ENCODE results near the gene OGFOD3. TPM values are rescaled to one million over a fixed set of nuclear protein-coding genes. Genes with fewer than 3 reads are reported as not detected.

Gene OGFOD3
- total RNA-seq, 1 experiment from 2014 or later, result 53.6 TPM

DNA sequence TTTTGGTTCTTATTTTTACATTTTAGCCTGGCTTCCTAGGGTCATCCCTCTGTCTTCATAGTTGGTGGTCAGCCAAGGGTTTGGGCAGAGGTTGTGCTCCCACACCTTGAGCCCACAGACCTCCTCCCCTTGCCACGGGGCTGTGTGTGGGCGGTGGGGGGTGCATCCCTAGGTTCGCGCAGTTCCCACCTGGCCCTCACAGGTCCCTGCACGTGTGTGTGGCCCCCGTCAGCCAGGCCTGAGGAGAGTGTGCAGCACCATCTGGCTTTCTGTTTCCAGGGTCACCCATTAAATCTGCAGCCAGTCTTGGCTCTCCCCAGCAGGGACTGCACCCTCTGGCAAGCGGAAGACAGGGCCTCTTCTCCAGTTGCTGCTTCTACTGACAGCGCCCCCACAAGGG lies 13.6 kb upstream of the OGFOD3 start:
- ChIA-PET POLR2A (no interaction called here), RAD21 (ENCODE audit: low non-redundant PET in 1 of 2, low total read pairs in 2 of 2, uncharacterized antibody in 2 of 2, unreplicated experiment in 2 of 2) (no interaction called here), CTCF (no interaction called here)

More for the DNA sequence above, 13.6 kb upstream of the OGFOD3 start:
- no peak overlapping the region for H3K4me2 ChIP-seq (ENCODE audit: low read length)
- no peaks in the 10 kb centered on the region for H3K79me2 ChIP-seq (ENCODE audit: insufficient read depth, low read length)
- TF ChIP-seq POLR2AphosphoS5 (IDR thresholded peaks at IDR 0.05; ENCODE audit: low read depth, low read length) (no peak), YY1 (IDR thresholded peaks at IDR 0.05; ENCODE audit: extremely low read depth, insufficient replicate concordance, low read depth, low read length) (no peak), EZH2 (IDR thresholded peaks at IDR 0.05) (no peak), FOSL1 (IDR thresholded peaks at IDR 0.05; ENCODE audit: low read depth) (no peak), POLR2A (IDR thresholded peaks at IDR 0.05; ENCODE audit: borderline replicate concordance, extremely low read depth, insufficient read depth, insufficient read length) (no peak), CBX3 (IDR thresholded peaks at IDR 0.05; ENCODE audit: low read depth) (no peak), EZH2phosphoT487 (IDR thresholded peaks at IDR 0.05; ENCODE audit: borderline replicate concordance) (no peak), CEBPB (IDR thresholded peaks at IDR 0.05; ENCODE audit: low read depth) (no peak), SP1 (IDR thresholded peaks at IDR 0.05; ENCODE audit: low read depth) (no peak), SRF (IDR thresholded peaks at IDR 0.05; ENCODE audit: low read depth) (no peak), EGR1 (IDR thresholded peaks at IDR 0.05; ENCODE audit: low read depth) (no peak), JUND (IDR thresholded peaks at IDR 0.05) (no peak)
- TF ChIP-seq, protein P1, sequence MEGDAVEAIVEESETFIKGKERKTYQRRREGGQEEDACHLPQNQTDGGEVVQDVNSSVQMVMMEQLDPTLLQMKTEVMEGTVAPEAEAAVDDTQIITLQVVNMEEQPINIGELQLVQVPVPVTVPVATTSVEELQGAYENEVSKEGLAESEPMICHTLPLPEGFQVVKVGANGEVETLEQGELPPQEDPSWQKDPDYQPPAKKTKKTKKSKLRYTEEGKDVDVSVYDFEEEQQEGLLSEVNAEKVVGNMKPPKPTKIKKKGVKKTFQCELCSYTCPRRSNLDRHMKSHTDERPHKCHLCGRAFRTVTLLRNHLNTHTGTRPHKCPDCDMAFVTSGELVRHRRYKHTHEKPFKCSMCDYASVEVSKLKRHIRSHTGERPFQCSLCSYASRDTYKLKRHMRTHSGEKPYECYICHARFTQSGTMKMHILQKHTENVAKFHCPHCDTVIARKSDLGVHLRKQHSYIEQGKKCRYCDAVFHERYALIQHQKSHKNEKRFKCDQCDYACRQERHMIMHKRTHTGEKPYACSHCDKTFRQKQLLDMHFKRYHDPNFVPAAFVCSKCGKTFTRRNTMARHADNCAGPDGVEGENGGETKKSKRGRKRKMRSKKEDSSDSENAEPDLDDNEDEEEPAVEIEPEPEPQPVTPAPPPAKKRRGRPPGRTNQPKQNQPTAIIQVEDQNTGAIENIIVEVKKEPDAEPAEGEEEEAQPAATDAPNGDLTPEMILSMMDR (IDR thresholded peaks at IDR 0.05 in 2 of 3, conservative IDR thresholded peaks at IDR 0.05 in 1 of 3; ENCODE audit: borderline replicate concordance in 1 of 3, insufficient read depth in 1 of 3, low read depth in 2 of 3, low read length in 2 of 3), result no peak
- TF ChIP-seq, protein P2, sequence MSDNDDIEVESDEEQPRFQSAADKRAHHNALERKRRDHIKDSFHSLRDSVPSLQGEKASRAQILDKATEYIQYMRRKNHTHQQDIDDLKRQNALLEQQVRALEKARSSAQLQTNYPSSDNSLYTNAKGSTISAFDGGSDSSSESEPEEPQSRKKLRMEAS (IDR thresholded peaks at IDR 0.05), result no peak
- TF ChIP-seq, protein P3, sequence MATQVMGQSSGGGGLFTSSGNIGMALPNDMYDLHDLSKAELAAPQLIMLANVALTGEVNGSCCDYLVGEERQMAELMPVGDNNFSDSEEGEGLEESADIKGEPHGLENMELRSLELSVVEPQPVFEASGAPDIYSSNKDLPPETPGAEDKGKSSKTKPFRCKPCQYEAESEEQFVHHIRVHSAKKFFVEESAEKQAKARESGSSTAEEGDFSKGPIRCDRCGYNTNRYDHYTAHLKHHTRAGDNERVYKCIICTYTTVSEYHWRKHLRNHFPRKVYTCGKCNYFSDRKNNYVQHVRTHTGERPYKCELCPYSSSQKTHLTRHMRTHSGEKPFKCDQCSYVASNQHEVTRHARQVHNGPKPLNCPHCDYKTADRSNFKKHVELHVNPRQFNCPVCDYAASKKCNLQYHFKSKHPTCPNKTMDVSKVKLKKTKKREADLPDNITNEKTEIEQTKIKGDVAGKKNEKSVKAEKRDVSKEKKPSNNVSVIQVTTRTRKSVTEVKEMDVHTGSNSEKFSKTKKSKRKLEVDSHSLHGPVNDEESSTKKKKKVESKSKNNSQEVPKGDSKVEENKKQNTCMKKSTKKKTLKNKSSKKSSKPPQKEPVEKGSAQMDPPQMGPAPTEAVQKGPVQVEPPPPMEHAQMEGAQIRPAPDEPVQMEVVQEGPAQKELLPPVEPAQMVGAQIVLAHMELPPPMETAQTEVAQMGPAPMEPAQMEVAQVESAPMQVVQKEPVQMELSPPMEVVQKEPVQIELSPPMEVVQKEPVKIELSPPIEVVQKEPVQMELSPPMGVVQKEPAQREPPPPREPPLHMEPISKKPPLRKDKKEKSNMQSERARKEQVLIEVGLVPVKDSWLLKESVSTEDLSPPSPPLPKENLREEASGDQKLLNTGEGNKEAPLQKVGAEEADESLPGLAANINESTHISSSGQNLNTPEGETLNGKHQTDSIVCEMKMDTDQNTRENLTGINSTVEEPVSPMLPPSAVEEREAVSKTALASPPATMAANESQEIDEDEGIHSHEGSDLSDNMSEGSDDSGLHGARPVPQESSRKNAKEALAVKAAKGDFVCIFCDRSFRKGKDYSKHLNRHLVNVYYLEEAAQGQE (IDR thresholded peaks at IDR 0.05; ENCODE audit: low read depth), result no peak
- H3K36me3 ChIP-seq (ENCODE audit: control insufficient read depth in 1 of 2, insufficient read depth in 2 of 2, low read length in 2 of 2), result 0 out of 4 replicates have a peak, but pooled peaks cover 0 to 2% of the 10 kb centered on the region in 2 experiments
- no peaks in the 10 kb centered on the region for H3K4me1 ChIP-seq (ENCODE audit: control insufficient read depth in 1 of 2, insufficient read depth in 2 of 2, low read length in 2 of 2)
- H3K27me3 ChIP-seq (ENCODE audit: insufficient read depth, low read length), result no peaks in the 10 kb centered on the region
- H3K27ac ChIP-seq (ENCODE audit: low read depth, low read length), result no peak overlapping the region
- no peaks in the 10 kb centered on the region for H3K9me2 ChIP-seq (ENCODE audit: insufficient read depth)
- BruUV-seq (replicated peaks), result no TSS peak
- no peaks in the 10 kb centered on the region for H3K9me3 ChIP-seq (ENCODE audit: control insufficient read depth in 1 of 2, insufficient read depth in 1 of 2, low read depth in 1 of 2, low read length in 2 of 2)
- no peaks in the 10 kb centered on the region for H4K20me1 ChIP-seq (ENCODE audit: insufficient read depth)
- H3K9ac ChIP-seq (ENCODE audit: low read length), result no peak overlapping the region
- H3K4me3 ChIP-seq (replicated peaks in 1 of 2; ENCODE audit: low read depth in 1 of 2, low read length in 2 of 2), result no peak overlapping the region
- no peak for ATAC-seq
- no peak overlapping the region for H2AFZ ChIP-seq (ENCODE audit: low read depth, low read length, poor library complexity, severe bottlenecking)
- no peak for DNase-seq (ENCODE audit: low read depth, low spot score)
- intact Hi-C loops (cut with micrococcal nuclease), result no loop called here

Measured in HCT116 (cell line).